Parathyroid adenoma (tissue), 2 donors: Measurements from ENCODE around the gene EPHA4.

Experiments
- H2AFZ ChIP-seq: fragments of 300-600 bp; sonication (generic); one replicate; pipeline ENCODE4 v1.7.0; 2017; ENCODE audit warnings: antibody characterized with exemption, mild to moderate bottlenecking
- H3K27ac ChIP-seq: fragments of 300-600 bp; sonication (generic); one replicate; pipeline ENCODE4 v1.7.0; 2017
- H3K27me3 ChIP-seq: fragments of 300-600 bp; sonication (generic); one replicate; pipeline ENCODE4 v1.7.0; 2017; ENCODE audit warnings: low read length; ENCODE audit not compliant: control insufficient read depth, insufficient read depth
- H3K36me3 ChIP-seq: fragments of 300-600 bp; sonication (generic); one replicate; pipeline ENCODE4 v1.7.0; 2017; ENCODE audit warnings: low read length; ENCODE audit not compliant: control insufficient read depth, insufficient read depth
- H3K4me1 ChIP-seq: fragments of 300-600 bp; sonication (generic); one replicate; pipeline ENCODE4 v1.7.0; 2017; ENCODE audit warnings: control low read depth
- H3K4me2 ChIP-seq: fragments of 300-600 bp; sonication (generic); one replicate; pipeline ENCODE4 v1.7.0; 2017; ENCODE audit warnings: low read length
- H3K4me3 ChIP-seq: fragments of 300-600 bp; sonication (generic); one replicate; pipeline ENCODE4 v1.7.0; 2017; ENCODE audit warnings: low read depth, low read length
- H3K79me2 ChIP-seq: fragments of 300-600 bp; sonication (generic); one replicate; pipeline ENCODE4 v1.7.0; 2017; ENCODE audit warnings: control low read depth
- H3K9ac ChIP-seq: fragments of 300-600 bp; sonication (generic); one replicate; pipeline ENCODE4 v1.7.0; 2017; ENCODE audit warnings: mild to moderate bottlenecking
- H3K9me3 ChIP-seq: fragments of 300-600 bp; sonication (generic); one replicate; pipeline ENCODE4 v1.7.0; 2017; ENCODE audit warnings: low read length; ENCODE audit not compliant: control insufficient read depth
- TF ChIP-seq, protein P1 (sequence below): fragments of 300-600 bp; sonication (generic); IDR thresholded peaks from one replicate; pipeline ENCODE4 v1.7.0; 2017; ENCODE audit warnings: antibody characterized with exemption, mild to moderate bottlenecking
- donor health status: primary hyperparathyroidism.

The EPHA4 gene

DNA sequence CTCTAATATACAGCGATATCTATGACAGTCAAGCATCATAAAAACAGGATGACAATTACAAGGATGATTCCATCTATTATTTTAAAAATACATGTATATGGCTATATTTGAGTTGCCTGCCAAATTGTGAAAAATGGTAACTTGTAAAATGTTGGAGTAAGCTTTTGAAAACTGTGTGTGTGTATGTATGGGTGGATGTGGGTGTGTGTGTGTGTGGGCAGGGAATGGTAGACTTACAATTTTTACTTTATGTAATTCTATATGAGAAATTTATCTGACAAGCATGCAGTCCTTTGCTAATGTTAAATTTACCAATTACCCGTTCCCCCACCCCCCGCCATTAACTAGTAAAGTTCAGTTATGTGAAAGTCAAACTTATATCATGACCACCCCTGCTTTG, 14.0 kb downstream of the EPHA4 start:
- TF ChIP-seq, protein P1, sequence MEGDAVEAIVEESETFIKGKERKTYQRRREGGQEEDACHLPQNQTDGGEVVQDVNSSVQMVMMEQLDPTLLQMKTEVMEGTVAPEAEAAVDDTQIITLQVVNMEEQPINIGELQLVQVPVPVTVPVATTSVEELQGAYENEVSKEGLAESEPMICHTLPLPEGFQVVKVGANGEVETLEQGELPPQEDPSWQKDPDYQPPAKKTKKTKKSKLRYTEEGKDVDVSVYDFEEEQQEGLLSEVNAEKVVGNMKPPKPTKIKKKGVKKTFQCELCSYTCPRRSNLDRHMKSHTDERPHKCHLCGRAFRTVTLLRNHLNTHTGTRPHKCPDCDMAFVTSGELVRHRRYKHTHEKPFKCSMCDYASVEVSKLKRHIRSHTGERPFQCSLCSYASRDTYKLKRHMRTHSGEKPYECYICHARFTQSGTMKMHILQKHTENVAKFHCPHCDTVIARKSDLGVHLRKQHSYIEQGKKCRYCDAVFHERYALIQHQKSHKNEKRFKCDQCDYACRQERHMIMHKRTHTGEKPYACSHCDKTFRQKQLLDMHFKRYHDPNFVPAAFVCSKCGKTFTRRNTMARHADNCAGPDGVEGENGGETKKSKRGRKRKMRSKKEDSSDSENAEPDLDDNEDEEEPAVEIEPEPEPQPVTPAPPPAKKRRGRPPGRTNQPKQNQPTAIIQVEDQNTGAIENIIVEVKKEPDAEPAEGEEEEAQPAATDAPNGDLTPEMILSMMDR: no peak
- no peak overlapping the region for H3K4me3 ChIP-seq
- no peak overlapping the region for H2AFZ ChIP-seq
- H3K27me3 ChIP-seq: no peaks in the 10 kb centered on the region
- H3K4me2 ChIP-seq: no peak overlapping the region
- H3K79me2 ChIP-seq: no peaks in the 10 kb centered on the region
- H3K9me3 ChIP-seq: no peaks in the 10 kb centered on the region
- H3K36me3 ChIP-seq: no peaks in the 10 kb centered on the region
- H3K9ac ChIP-seq: no peak overlapping the region
- no peaks in the 10 kb centered on the region for H3K4me1 ChIP-seq
- no peak overlapping the region for H3K27ac ChIP-seq

DNA sequence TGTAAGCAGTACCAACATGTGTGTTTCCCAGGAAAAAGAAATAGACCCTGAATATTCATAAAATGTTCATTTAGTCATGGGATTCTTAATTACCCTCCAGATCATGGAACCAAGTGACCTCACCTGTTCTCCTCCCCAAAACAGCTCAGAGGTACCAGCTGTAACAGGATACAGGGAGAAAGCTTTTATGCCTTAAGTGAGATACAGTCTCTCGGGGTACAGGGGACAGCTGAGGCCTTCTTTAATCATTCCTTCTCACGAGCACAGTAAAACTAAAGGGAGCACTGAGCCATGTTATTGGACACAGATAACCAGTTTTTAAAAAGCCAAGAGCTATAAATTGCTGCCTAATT, 16.6 kb downstream of the EPHA4 start:
- Histone ChIP-seq H3K79me2 (no peaks in the 10 kb centered on the region), H2AFZ (no peak overlapping the region), H3K27me3 (no peaks in the 10 kb centered on the region), H3K4me1 (no peaks in the 10 kb centered on the region), H3K27ac (no peak overlapping the region), H3K4me3 (no peak overlapping the region), H3K36me3 (no peaks in the 10 kb centered on the region), H3K4me2 (no peak overlapping the region), H3K9ac (no peak overlapping the region), H3K9me3 (no peaks in the 10 kb centered on the region)
- TF ChIP-seq, protein P1: no peak

DNA sequence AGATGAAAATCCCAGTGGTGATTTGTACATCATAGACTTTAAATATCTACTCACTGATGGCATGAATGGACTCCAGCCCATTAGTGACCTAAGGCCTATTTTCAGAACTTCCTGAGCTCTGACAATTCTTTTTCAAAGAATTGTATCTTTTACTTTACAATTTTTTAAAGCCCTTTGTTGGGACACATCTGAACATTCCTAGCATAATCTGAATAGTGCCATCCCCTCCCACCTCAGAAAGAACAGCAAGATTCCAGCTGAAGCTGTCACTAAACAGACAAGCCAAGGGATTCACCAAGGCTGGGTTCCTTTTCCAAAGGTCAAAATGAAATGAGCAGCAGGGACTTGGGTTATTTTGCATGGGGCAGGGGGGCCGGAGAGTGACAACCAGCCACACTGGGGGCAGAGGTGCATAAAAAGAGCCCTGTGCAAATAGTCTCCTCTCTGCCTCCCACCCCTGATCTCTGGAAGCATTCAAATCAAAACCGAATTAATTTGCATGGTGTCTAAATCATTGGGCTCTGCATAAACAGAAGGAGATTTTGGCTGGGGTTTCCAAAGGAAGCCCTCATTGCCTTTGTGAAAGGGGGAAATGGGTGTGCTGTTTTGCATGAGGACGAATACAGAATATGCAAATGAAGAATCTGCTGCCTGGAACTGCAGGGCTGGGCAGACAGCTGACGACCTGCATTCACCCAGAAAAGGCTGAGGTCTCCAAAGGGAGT, 17.2 kb downstream of the EPHA4 start:
- no peak overlapping the region for H3K27ac ChIP-seq
- no peak overlapping the region for H3K9ac ChIP-seq
- no peaks in the 10 kb centered on the region for H3K4me1 ChIP-seq
- no peaks in the 10 kb centered on the region for H3K79me2 ChIP-seq
- no peaks in the 10 kb centered on the region for H3K9me3 ChIP-seq
- no peaks in the 10 kb centered on the region for H3K27me3 ChIP-seq
- no peak overlapping the region for H3K4me3 ChIP-seq
- no peak overlapping the region for H3K4me2 ChIP-seq
- TF ChIP-seq, protein P1: no peak
- H3K36me3 ChIP-seq: no peaks in the 10 kb centered on the region
- no peak overlapping the region for H2AFZ ChIP-seq

DNA sequence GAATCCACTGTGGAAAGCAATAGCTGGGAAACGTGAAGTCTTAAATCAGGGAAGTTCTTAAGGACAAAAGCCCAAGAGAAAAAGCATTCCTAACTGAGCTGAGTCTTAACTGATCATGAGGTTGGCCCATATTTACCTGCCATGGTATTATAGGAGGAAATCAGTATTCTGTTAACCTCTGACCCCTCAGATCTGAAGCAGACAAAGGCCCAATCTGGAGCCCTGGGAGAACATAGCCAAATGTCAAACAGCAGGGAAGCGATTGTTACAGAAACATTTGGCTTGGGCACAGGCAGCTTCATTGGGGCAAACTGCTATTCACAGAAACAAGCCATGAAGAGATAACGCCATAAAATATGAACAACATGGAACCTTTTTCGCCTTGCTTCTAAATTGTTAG, 18.8 kb downstream of the EPHA4 start:
- H3K4me3 ChIP-seq: no peak overlapping the region
- H3K27ac ChIP-seq: no peak overlapping the region
- no peaks in the 10 kb centered on the region for H3K4me1 ChIP-seq
- H3K9me3 ChIP-seq: no peaks in the 10 kb centered on the region
- H3K36me3 ChIP-seq: no peaks in the 10 kb centered on the region
- TF ChIP-seq, protein P1: no peak
- no peaks in the 10 kb centered on the region for H3K27me3 ChIP-seq
- no peak overlapping the region for H2AFZ ChIP-seq
- H3K9ac ChIP-seq: no peak overlapping the region
- H3K79me2 ChIP-seq: no peaks in the 10 kb centered on the region
- no peak overlapping the region for H3K4me2 ChIP-seq

DNA sequence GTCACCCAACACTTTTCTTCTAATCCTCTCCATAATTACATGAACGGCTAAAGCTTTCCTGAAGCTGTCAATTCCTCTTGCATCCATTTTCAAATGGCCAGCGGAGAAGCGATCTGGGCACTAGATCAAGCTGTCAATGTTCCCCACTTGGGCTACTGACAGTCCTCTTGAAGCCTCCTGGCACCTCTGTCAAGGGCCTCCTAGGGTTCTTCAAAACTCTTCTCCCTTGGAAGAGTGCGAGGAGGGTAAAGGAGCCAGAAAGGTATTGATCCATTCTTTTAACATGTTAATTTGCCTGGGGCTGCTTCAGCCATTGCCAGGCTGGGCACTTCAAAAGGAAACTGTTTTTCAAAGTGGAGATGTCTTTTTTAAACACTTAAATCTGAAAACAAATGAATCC, 19.8 kb downstream of the EPHA4 start:
- H3K4me2 ChIP-seq: no peak overlapping the region
- TF ChIP-seq, protein P1: no peak
- no peaks in the 10 kb centered on the region for H3K36me3 ChIP-seq
- no peaks in the 10 kb centered on the region for H3K9me3 ChIP-seq
- H3K27ac ChIP-seq: no peak overlapping the region
- no peaks in the 10 kb centered on the region for H3K27me3 ChIP-seq
- H3K4me1 ChIP-seq: no peaks in the 10 kb centered on the region
- H3K4me3 ChIP-seq: no peak overlapping the region
- no peak overlapping the region for H2AFZ ChIP-seq
- H3K9ac ChIP-seq: no peak overlapping the region
- H3K79me2 ChIP-seq: no peaks in the 10 kb centered on the region
